ENCODE data around the gene ZNF407. TPM values are rescaled to one million over a fixed set of nuclear protein-coding genes. Genes with fewer than 3 reads are reported as not detected.

Gene ZNF407
- total RNA-seq, 2 donors from 2014 or later, result 11.7 to 22.2 TPM

DNA sequence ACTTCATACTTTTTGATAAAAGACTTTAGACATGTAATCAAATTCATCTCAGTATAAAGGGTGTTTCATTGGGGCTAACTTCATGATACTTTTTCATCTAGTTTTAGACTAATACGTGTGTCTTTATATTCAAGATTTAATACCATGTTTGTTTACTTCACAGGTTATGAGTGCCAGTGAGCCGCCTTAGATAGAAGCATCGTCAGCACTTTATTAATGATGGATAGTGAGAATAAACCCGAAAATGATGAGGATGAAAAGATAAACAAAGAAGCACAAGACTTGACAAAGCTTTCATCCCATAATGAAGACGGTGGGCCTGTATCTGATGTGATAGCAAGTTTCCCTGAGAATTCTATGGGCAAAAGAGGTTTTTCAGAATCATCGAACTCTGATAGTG, 33.1 kb downstream of the ZNF407 start:
- H3K27me3 ChIP-seq (replicated peaks; ENCODE audit: insufficient read depth), result no peaks in the 10 kb centered on the region
- H3K27ac ChIP-seq, result no peak overlapping the region
- intact Hi-C loops (cut with DNase I), result no loop called here
- H3K9me3 ChIP-seq, result no peaks in the 10 kb centered on the region
- no peak for DNase-seq (ENCODE audit: low spot score)
- H3K4me3 ChIP-seq, result no peak overlapping the region
- TF ChIP-seq POLR2AphosphoS5 (IDR thresholded peaks at IDR 0.05), result no peak
- no peak for TF ChIP-seq POLR2A (IDR thresholded peaks at IDR 0.05)
- TF ChIP-seq, protein P1, sequence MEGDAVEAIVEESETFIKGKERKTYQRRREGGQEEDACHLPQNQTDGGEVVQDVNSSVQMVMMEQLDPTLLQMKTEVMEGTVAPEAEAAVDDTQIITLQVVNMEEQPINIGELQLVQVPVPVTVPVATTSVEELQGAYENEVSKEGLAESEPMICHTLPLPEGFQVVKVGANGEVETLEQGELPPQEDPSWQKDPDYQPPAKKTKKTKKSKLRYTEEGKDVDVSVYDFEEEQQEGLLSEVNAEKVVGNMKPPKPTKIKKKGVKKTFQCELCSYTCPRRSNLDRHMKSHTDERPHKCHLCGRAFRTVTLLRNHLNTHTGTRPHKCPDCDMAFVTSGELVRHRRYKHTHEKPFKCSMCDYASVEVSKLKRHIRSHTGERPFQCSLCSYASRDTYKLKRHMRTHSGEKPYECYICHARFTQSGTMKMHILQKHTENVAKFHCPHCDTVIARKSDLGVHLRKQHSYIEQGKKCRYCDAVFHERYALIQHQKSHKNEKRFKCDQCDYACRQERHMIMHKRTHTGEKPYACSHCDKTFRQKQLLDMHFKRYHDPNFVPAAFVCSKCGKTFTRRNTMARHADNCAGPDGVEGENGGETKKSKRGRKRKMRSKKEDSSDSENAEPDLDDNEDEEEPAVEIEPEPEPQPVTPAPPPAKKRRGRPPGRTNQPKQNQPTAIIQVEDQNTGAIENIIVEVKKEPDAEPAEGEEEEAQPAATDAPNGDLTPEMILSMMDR (IDR thresholded peaks at IDR 0.05), result no peak
- WGBS, result 84% methylated on average over 6 of the region's 6 CpGs
- no peaks in the 10 kb centered on the region for H3K4me1 ChIP-seq (replicated peaks)
- no peaks in the 10 kb centered on the region for H3K36me3 ChIP-seq

DNA sequence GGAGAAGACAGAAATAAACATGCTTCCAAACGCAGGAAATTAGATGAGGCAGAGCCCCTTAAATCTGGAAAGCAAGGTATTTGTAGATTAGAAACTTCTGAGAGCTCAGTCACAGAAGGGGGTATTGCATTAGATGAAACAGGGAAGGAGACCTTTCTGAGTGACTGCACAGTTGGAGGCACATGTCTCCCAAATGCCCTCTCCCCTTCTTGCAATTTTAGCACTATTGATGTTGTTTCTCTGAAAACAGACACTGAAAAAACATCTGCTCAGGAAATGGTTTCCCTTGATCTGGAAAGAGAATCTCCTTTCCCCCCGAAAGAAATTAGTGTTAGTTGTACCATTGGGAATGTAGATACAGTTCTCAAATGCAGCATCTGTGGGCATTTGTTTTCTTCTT, 33.5 kb downstream of the ZNF407 start:
- TF ChIP-seq, protein P1 (IDR thresholded peaks at IDR 0.05), result no peak
- TF ChIP-seq POLR2A (IDR thresholded peaks at IDR 0.05) (no peak), POLR2AphosphoS5 (IDR thresholded peaks at IDR 0.05) (no peak)

DNA sequence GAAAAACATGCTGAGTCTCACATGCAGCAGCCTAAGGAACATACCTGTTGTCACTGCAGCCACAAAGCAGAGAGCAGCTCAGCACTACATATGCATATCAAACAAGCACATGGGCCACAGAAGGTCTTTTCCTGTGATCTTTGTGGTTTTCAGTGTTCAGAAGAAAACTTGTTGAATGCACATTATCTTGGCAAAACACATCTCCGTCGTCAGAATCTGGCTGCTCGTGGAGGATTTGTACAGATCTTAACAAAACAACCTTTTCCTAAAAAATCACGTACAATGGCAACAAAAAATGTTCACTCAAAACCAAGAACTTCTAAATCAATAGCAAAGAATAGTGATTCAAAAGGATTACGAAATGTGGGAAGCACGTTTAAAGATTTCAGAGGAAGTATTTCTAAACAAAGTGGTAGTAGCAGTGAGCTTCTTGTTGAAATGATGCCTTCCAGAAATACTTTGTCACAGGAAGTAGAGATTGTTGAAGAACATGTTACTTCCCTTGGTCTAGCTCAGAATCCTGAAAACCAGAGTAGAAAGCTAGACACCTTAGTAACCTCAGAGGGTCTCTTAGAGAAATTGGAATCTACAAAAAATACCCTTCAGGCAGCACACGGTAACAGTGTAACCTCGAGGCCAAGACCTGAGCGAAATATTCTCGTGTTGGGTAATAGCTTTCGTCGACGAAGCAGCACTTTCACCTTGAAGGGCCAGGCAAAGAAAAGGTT, 34.1 kb downstream of the ZNF407 start:
- Histone ChIP-seq H3K4me3 (no peak overlapping the region), H3K27me3 (replicated peaks; ENCODE audit: insufficient read depth) (no peaks in the 10 kb centered on the region), H3K9me3 (no peaks in the 10 kb centered on the region), H3K36me3 (no peaks in the 10 kb centered on the region), H3K27ac (no peak overlapping the region), H3K4me1 (replicated peaks) (no peaks in the 10 kb centered on the region)
- TF ChIP-seq, protein P1 (IDR thresholded peaks at IDR 0.05), result no peak
- TF ChIP-seq POLR2AphosphoS5 (IDR thresholded peaks at IDR 0.05) (no peak), POLR2A (IDR thresholded peaks at IDR 0.05) (no peak)
- DNase-seq (ENCODE audit: low spot score), result no peak
- WGBS, result 83% methylated on average over 13 of the region's 13 CpGs
- intact Hi-C loops (cut with DNase I), result no loop called here

More for the DNA sequence above, 33.5 kb downstream of the ZNF407 start:
- H3K27me3 ChIP-seq (replicated peaks; ENCODE audit: insufficient read depth), result no peaks in the 10 kb centered on the region
- no peak overlapping the region for H3K27ac ChIP-seq
- H3K9me3 ChIP-seq, result no peaks in the 10 kb centered on the region
- no peak for DNase-seq (ENCODE audit: low spot score)
- 88% methylated on average over 2 of the region's 2 CpGs for WGBS
- intact Hi-C loops (cut with DNase I), result no loop called here
- H3K36me3 ChIP-seq, result no peaks in the 10 kb centered on the region
- no peaks in the 10 kb centered on the region for H3K4me1 ChIP-seq (replicated peaks)
- no peak overlapping the region for H3K4me3 ChIP-seq

DNA sequence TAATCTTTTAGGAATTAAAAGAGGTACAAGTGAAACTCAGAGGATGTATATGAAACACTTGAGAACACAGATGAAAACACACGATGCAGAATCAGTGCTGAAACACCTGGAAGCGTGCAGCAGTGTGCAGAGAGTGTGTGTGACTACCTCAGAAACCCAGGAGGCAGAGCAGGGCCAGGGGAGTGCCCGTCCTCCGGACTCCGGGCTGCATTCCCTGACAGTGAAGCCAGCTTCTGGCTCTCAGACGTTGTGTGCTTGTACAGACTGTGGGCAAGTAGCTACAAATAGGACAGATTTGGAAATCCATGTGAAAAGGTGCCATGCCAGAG, 34.6 kb downstream of the ZNF407 start:
- Histone ChIP-seq H3K36me3 (no peaks in the 10 kb centered on the region), H3K4me1 (replicated peaks) (no peaks in the 10 kb centered on the region), H3K9me3 (no peaks in the 10 kb centered on the region), H3K27ac (no peak overlapping the region), H3K4me3 (no peak overlapping the region), H3K27me3 (replicated peaks; ENCODE audit: insufficient read depth) (no peaks in the 10 kb centered on the region)
- DNase-seq (ENCODE audit: low spot score), result no peak
- 93% methylated on average over 6 of the region's 6 CpGs for WGBS
- TF ChIP-seq, protein P1 (IDR thresholded peaks at IDR 0.05), result no peak
- TF ChIP-seq POLR2A (IDR thresholded peaks at IDR 0.05) (no peak), POLR2AphosphoS5 (IDR thresholded peaks at IDR 0.05) (no peak)
- intact Hi-C loops (cut with DNase I), result no loop called here

DNA sequence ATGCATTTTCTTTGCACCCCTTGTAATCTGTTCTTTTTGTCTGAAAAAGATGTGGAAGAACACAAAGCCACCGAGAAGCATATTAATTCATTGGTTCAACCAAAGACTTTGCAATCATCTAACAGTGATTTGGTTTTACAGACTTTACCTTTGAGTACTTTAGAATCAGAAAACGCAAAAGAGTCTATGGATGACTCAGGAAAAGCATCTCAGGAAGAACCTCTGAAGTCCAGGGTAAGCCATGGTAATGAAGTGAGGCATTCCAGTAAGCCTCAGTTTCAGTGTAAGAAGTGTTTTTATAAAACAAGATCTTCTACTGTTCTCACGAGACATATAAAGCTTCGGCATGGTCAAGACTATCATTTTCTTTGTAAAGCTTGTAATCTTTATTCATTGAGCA, 35.2 kb downstream of the ZNF407 start:
- WGBS, result 98% methylated on average over 4 of the region's 4 CpGs
- TF ChIP-seq, protein P1 (IDR thresholded peaks at IDR 0.05), result no peak
- TF ChIP-seq POLR2A (IDR thresholded peaks at IDR 0.05) (no peak), POLR2AphosphoS5 (IDR thresholded peaks at IDR 0.05) (no peak)
- DNase-seq (ENCODE audit: low spot score), result no peak
- H3K9me3 ChIP-seq, result no peaks in the 10 kb centered on the region
- no peak overlapping the region for H3K27ac ChIP-seq
- H3K36me3 ChIP-seq, result no peaks in the 10 kb centered on the region
- intact Hi-C loops (cut with DNase I), result no loop called here
- no peaks in the 10 kb centered on the region for H3K4me1 ChIP-seq (replicated peaks)
- no peak overlapping the region for H3K4me3 ChIP-seq
- H3K27me3 ChIP-seq (replicated peaks; ENCODE audit: insufficient read depth), result no peaks in the 10 kb centered on the region
